ENCODE results near the gene MEX3A.
A peak's percentile ranks its signal among the peaks of the same experiment; 100 is the strongest.

Gene MEX3A

GRCh38 chr1:156102633-156103511 is 20.6 kb upstream of the MEX3A start:
- no peak for DNase-seq (ENCODE audit: low read depth)

- no peak for DNase-seq (ENCODE audit: low read depth)
Observed at GRCh38 chr1:156101880-156102279, 19.6 kb upstream of the MEX3A start.

GRCh38 chr1:156100205-156100995 is 18.1 kb upstream of the MEX3A start:
- no peak for DNase-seq (ENCODE audit: low read depth)

GRCh38 chr1:156099282-156099681 is 17.0 kb upstream of the MEX3A start:
- DNase-seq (ENCODE audit: low read depth): no peak

- DNase-seq (ENCODE audit: low read depth): no peak
Observed at GRCh38 chr1:156098784-156099183, 16.5 kb upstream of the MEX3A start.

GRCh38 chr1:156097499-156098178 is 15.4 kb upstream of the MEX3A start:
- no peak for DNase-seq (ENCODE audit: low read depth)

- DNase-seq (ENCODE audit: low read depth): peak; percentile 59
Observed at GRCh38 chr1:156096640-156097391, 14.6 kb upstream of the MEX3A start.

- no peak for DNase-seq (ENCODE audit: low read depth)
Observed at GRCh38 chr1:156095906-156096508, 13.7 kb upstream of the MEX3A start.

- no peak for DNase-seq (ENCODE audit: low read depth)
Observed at GRCh38 chr1:156091610-156092009, 9.3 kb upstream of the MEX3A start.

GRCh38 chr1:156090840-156091188 is 8.5 kb upstream of the MEX3A start:
- DNase-seq (ENCODE audit: low read depth): peak; percentile 84

- DNase-seq (ENCODE audit: low read depth): no peak
Observed at GRCh38 chr1:156090138-156090839, 8.0 kb upstream of the MEX3A start.

- DNase-seq (ENCODE audit: low read depth): no peak
Observed at GRCh38 chr1:156089704-156090103, 7.4 kb upstream of the MEX3A start.

GRCh38 chr1:156086256-156086662 is 4.0 kb upstream of the MEX3A start:
- no peak for DNase-seq (ENCODE audit: low read depth)

GRCh38 chr1:156083800-156084790 is 1.8 kb upstream of the MEX3A start:
- DNase-seq (ENCODE audit: low read depth): no peak

- DNase-seq (ENCODE audit: low read depth): no peak
Observed at GRCh38 chr1:156081917-156082308, 352 bp downstream of the MEX3A start.

GRCh38 chr1:156081180-156081916 is 917 bp downstream of the MEX3A start:
- no peak for DNase-seq (ENCODE audit: low read depth)

GRCh38 chr1:156080863-156081179 is 1.4 kb downstream of the MEX3A start:
- no peak for DNase-seq (ENCODE audit: low read depth)

GRCh38 chr1:156080241-156080862 is 1.9 kb downstream of the MEX3A start:
- no peak for DNase-seq (ENCODE audit: low read depth)

GRCh38 chr1:156079762-156080161 is 2.5 kb downstream of the MEX3A start:
- no peak for DNase-seq (ENCODE audit: low read depth)

Data from stimulated activated CD8-positive, alpha-beta memory T cell treated with anti-CD3 and anti-CD28 coated beads, Interleukin-15, amount 100 ng/mL, for 24 hours (primary cell).